Stomach (tissue), 4 donors: ENCODE results near the gene TBCD.

Experiments
- CTCF ChIP-seq, 7 experiments: fragments of 450-650 bp in 4 of 7; fragments of 200-600 bp in 3 of 7; sonication (generic) in 3 of 7; IDR thresholded peaks; one replicate each; pipeline ENCODE4 v1.5.1; 2016 to 2019; ENCODE audit warnings: antibody characterized with exemption in 7 of 7, control low read depth in 2 of 7, mild to moderate bottlenecking in 1 of 7
- EP300 ChIP-seq: sonication (generic); formaldehyde crosslinking; IDR thresholded peaks from one replicate; pipeline ENCODE4 v1.6.1; 2017; ENCODE audit warnings: antibody characterized with exemption
- POLR2AphosphoS5 ChIP-seq, 3 donors: sonication (generic); formaldehyde crosslinking; IDR thresholded peaks; one replicate each; pipeline ENCODE4 v1.6.1; 2016; ENCODE audit warnings: antibody characterized with exemption in 3 of 3

- TF ChIP-seq POLR2AphosphoS5 (IDR thresholded peaks at IDR 0.05), result no peak
- no peak for TF ChIP-seq EP300
- TF ChIP-seq CTCF (IDR thresholded peaks at IDR 0.05), result no peak
These were observed 48.7 kb upstream of the TBCD start for GRCh38 chr17:82703036-82703745.
